Measurements from ENCODE around the gene AGPAT3.

The AGPAT3 gene

DNA sequence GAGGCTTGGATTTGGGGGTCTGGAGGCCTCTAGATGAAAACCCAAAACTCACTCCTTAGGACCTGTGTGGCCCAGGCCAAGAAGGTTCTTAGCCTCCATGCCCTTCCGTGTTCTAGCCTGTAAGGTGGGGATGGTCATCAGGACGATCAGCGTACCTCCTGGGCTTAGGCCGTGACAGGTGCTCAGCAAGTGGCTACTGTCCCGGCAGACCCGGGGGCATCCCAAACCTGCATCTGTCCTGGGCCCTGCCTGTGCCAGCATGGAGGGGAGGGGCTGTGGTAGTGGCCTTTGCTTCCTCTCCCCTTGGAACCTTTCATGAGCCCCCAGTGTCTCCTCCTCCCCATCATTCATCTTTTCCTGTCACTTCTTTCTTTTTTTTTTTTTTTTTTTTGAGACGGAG lies 124.4 kb downstream of the AGPAT3 start:
- FAIRE-seq (no peak), DNase-seq (ENCODE audit: low spot score) (no peak)

DNA sequence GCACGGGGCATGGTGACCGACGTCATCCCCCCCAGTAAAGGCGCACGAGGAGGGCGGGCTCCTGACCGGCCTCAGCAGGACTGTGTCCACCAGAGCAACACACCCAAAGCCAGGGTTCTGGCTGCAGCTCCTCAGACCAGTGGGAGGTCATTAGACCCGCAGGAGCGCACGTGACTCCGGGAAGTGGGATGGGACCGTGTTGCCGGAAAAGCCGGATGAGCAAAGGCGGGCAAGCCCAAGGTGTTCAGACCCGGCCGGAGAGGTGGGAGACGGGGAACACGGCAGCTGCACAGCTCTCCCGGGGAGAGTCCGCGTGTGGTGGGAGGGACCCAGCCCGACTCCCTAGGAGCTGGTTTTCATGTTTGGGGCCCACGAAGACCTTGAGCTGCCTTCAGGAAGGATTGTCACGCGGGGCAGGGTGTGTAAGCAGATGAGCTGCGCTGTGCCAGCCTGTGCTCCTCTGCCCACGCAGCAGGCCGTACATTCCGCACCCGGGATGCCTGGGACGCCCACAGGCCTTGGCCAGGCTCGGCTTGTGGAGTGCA lies 126.5 kb downstream of the AGPAT3 start:
- DNase-seq (ENCODE audit: low spot score), result no peak
- FAIRE-seq, result no peak

DNA sequence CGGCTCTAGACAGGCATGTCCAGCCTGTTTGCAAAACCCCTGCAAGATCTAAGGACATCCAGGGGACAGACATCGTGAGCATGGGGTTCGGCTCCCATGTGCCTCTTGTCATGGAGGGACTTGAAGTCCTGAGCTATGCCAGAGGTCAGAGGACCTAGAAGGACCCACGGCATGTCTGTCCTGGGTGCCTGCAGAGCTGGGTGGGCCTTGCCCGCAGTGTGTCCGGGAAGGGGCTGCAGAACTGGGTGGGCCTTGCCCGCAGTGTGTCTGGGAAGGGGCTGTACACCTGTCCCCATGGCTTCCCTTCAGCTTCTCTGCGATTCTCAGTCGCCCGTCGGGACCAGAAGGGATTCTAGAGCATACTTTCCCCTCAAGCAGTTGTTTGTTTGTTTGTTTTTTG lies 127.1 kb downstream of the AGPAT3 start:
- no peak for DNase-seq (ENCODE audit: low spot score)
- no peak for FAIRE-seq

DNA sequence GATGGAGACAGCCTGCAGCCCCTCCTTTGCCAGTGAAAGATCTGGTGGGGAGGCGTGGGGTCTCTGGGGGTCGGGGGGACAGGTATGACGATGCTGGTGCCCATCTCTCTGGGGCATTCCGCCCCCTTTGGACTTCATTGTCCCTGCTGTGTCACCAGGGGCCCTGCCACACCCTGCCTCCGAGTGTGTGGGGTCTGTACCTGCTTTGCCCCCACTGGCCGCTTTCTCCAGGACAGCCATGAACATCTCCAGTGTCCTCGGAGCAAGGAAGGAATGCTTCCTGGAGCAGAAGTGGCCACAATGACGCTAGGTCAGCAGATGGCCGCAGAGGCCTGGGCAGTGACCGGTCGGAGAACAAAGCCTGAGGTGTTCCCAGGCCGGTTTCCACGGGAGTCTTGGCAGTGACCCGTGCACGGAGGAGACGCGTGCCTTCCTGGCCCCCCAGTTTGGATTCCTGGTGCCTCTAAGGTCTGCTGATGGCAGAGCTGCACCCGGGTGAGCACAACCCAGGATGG lies 128.5 kb downstream of the AGPAT3 start:
- FAIRE-seq (no peak), DNase-seq (ENCODE audit: low spot score) (no peak)

DNA sequence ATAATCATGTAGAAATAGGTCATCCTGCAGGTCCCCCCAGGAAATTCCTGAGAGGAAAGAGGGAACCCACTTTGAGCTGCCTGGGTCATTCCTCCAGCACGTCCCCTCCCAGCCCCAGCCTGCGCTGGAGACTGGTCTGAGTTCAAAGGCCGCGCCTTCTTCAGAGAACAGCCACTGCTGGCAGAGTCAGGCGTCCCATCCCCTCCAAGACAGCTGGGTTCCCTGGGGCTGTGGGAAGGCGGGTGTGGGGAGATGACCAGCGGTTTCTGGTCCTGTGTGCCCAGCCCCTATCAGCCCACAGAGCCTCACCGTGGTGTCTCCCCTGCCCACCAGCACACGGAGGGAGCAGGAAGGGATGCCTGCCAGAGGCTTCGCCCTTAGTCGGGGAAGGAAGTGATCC lies 129.1 kb downstream of the AGPAT3 start:
- DNase-seq (ENCODE audit: low spot score) (no peak), FAIRE-seq (no peak)

DNA sequence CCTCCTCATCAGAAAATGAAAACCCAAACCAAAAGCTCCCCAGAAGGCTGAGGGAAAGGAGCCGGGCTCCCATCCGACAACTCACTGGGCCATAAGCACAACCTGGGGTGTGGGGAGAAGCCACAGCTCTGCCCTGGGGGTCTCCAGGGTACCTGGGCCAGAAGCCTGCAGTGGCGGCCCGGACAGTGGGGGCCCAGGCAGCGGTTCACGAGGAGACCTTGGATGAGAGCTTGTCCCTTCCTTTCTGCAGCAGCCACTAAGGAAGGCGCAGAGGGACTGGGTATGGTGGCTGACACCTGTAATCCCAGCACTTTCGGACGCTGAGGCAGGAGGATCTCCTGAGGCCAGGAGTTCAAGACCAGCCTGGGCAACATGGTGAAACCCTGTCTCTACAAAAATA lies 129.6 kb downstream of the AGPAT3 start:
- FAIRE-seq (no peak), DNase-seq (ENCODE audit: low spot score) (no peak)

DNA sequence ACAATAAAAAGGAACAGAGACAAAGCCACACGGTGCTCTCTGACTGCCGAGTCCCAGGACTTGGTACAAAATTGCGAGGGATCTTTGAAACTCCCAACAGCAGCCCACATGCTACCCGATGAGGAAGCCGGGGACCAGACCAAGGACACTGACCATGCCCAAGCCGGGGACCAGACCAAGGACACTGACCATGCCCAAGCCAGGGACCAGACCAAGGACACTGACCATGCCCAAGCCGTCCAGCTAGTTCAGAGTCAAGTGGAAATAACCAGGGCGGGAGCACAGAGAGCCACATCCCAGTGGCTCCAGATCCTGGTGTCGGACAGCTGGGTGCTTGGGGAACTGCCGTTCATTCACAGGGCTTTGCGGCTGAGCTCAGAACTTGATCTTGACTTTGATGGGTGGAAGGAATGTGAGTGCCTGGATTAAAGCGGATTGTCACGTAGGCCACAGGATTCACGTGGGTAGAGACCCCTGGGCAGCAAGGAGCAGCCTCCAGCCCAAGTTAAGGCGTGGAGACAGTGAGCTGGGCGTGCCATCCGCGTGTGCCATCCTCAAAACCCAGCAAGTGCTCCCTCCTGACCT lies 130.6 kb downstream of the AGPAT3 start:
- no peak for DNase-seq (ENCODE audit: low spot score)
- no peak for FAIRE-seq

DNA sequence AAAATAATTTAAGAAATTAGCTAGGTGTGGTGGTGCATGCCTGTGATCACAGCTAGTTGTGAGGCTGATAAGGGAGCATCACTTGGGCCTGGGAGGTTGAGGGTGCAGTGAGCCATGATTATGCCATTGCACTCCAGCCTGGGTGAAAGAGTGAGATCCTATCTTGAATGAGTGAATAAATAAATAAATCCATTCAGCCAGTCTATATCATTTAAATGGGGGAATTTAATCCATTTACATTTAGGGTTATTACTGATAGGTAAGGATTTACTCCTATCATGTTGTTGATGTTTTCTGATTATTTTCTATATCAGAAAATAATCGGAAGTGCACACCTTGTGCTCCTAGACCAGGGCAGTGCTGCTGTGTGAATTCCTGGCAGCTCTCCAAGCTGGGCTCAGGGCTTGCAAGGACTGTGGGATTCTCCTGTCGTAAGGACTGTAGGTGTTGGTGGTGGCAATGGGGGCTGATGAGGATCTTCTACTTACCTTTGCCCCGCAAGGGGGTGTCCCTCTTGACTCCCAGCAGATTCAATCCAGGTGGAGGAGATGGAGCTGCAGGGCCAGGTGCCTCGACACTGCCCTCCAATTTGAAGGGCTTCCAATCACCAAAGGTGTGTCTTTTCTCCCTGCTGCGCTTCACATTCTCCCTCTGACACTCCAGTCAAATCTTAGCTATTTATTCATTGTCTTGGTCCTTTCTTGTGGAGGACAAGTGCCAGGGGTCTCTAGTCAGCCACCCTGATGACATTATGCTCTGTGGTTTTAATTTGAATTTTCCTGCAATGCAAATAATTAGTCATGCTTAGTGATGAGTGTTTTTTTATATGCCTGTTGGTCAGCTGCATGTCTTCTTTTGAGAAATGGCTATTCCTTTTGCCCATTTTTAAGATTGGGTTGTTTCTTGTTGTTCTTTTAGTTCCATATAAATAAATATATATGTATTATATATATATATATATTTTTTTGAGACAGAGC lies 133.0 kb downstream of the AGPAT3 start:
- FAIRE-seq (no peak), DNase-seq (ENCODE audit: low spot score) (no peak)

DNA sequence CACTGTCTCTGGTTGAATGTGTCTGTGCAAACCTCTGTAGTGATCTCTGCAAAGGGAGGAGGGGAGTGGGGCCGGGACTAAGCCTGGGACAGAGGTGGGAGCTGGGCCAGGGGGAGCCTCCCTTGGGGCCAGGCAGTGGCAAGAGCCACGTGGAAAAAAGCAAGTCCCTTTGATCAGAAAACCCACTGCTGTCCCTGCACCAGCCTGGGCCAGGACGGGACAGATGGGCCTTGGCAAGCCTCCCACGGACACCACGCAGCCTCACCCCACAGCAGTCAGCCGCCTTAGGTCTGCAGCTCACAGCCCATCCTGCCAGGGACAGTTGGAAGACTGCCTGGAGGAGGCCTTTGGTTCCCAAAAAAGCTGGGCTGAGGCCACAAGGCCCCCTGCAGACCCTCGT lies 135.3 kb downstream of the AGPAT3 start:
- no peak for DNase-seq (ENCODE audit: low spot score)
- FAIRE-seq, result no peak

DNA sequence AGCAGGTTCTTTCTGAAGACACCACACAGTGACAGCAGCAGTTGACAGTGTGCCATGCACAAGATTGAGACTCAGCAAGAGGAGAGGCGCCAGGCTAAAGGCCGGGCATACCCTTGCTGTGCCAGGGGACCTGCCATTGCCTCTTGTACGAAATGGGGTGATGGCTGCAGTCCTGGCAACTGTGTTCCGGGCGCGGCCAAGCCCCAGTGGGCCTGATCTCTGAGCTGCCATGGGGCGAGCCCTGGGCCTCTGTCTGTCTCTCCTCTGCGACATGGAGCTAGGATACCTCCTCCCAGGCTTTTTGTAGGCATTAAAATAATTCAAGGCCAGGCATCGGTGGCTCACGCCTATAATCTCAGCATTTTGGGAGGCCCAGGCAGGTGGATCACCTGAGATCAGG lies 137.5 kb downstream of the AGPAT3 start:
- FAIRE-seq, result no peak

DNA sequence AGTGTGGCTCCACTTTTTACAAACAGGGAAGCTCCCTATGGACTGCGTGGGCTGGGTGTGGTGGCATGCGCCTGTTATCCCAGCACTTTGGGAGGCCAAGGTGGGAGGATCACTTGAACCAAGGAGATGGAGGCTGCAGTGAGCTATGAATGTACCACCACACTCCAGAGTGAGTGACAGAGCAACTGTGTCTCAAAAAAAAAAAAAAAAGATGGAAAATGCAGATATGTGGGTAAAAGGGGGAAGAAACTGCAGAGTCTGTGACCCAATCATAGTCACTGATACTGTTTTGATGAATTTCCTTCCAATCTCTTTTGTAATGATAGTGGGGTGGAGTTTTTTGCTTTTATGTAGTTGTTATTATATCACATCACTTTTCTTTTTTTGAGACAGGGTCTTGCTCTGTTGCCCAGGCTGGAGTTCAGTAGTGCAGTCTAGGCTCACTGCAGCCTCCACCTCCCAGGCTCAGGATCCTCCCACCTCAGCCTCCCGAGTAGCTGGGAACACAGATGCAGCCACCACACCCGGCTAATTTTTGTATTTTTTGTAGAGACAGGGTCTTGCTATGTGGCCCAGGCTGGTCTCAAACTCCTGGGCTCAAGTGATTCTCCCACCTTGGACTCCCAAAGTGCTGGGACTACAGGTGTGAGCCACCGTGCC lies 138.4 kb downstream of the AGPAT3 start:
- FAIRE-seq, result no peak

More for the DNA sequence above, 137.5 kb downstream of the AGPAT3 start:
- DNase-seq (ENCODE audit: low spot score), result no peak

DNA sequence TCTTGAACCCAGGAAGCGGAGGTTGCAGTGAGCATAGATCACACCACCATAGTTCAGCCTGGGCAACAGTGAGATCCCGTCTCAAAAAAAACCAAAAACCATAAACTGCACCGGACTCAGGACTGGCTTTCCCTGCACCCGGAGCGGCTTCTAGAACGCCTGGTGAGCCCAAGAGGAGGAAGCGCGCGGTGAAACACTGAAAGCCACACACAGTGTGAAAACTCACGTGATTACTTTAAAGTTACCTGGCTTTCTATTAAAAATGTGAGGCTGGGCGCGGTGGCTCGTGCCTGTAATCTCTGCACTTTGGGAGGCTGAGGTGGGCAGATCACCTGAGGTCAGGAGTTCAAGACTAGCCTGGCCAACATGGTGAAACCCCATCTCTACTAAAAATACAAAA lies 140.0 kb downstream of the AGPAT3 start:
- no peak for FAIRE-seq

More for the DNA sequence above, 138.4 kb downstream of the AGPAT3 start:
- DNase-seq (ENCODE audit: low spot score), result no peak

DNA sequence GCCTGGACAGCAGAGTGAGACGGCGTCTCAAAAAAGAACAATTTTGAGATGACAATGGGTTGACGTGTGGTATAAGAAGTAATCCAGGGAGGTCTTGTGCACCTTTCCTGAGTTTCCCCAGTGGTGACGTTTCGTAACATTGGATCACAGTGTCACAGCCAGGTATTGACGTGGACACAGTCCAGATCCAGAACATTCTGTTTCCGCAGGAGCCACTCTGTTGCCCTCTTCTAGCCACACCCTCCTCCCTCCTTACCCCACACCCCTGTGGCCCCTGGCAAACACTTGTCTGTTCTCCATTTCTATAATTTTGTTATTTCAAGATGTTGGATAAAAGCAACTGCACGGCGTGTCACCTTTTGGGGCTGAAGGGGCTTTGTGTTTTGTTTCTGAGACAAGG lies 140.6 kb downstream of the AGPAT3 start:
- no peak for DNase-seq (ENCODE audit: low spot score)
- FAIRE-seq, result no peak

More for the DNA sequence above, 140.0 kb downstream of the AGPAT3 start:
- no peak for DNase-seq (ENCODE audit: low spot score)

DNA sequence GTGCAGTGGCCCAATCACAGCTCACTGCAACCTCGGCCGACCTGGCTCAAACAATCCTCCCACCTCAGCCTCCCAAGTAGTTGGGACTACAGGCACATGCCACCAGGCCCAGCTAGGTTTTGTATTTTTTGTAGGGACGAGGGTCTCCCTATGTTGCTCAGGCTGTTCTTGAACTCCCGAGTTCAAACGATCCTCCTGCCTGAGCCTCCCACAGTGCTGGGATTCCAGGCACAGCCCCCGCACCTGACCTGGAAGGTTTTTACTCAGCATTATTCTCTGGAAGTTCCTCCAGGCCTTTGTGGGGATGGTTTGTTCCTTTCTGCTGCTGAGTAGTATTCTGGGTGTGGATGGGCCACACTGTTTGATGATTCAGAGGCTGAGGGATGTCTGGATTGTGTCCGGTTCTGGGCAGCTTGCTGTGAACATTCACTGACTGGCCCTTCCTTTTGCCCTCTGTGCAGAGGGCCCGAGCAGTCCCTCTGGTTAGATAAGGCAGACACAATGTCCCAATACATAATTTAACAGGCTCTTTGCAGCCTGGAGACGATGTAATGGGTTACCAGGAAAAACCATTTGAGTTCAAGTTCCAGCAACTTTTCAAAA lies 141.1 kb downstream of the AGPAT3 start:
- DNase-seq (ENCODE audit: low spot score), result peak; percentile 92
- peak; percentile 85 for FAIRE-seq

DNA sequence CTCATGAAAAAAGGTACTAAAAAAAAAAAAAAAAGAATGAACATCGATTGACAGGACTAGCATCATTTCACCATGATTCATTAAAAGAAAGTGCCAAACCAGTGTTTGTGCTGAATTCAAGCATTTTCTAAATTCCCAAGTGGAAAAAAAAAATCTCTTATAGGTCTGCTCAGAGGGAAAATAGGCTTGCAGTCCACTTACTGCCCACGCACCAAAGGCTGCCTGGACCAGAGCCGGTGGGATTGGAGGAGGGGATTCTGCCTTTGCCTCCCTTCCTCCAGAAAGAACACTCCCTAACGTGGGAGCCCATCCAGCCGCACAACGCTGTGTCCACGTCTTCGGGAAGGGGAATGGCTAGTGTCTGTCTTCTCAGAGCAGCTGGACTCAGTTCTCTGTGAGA lies 141.6 kb downstream of the AGPAT3 start:
- no peak for DNase-seq (ENCODE audit: low spot score)
- no peak for FAIRE-seq

DNA sequence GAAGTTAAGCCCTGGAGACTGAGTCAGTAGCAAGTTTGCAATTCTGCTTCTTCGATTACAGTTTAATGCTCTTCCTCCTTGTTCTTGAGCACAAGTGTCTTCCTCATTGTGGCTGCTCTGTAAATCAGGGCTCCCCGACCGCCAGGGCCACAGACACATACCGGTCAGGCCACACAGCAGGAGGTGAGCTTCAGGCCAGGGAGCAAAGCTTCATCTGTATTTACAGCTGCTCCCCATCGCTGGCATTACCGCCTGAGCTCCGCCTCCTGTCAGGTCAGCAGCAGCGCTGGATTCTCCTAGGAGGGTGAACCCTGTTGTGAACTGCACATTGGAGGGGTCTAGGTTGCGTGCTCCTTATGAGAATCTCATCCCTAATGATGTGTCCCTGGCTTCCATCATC lies 145.4 kb downstream of the AGPAT3 start:
- FAIRE-seq (no peak), DNase-seq (ENCODE audit: low spot score) (no peak)

DNA sequence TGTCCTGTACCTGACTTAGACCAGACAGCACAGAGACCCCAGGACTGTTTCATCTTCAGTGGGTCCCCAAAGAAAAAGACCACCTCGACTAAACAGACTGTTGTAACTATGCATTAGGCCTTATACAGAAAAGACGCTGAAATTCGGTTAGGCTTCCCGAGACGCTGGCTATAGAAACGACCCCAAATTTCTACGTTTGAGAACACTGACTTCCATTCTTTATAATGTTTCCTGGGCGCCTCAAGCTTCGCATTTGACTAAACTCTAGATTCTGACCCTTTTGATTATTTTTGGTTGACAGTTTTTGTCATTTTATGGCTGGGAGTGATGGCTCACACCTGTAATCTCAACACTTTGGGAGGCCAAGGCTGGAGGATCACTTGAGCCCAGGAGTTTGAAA lies 146.1 kb downstream of the AGPAT3 start:
- DNase-seq (ENCODE audit: low spot score), result no peak
- FAIRE-seq, result no peak

DNA sequence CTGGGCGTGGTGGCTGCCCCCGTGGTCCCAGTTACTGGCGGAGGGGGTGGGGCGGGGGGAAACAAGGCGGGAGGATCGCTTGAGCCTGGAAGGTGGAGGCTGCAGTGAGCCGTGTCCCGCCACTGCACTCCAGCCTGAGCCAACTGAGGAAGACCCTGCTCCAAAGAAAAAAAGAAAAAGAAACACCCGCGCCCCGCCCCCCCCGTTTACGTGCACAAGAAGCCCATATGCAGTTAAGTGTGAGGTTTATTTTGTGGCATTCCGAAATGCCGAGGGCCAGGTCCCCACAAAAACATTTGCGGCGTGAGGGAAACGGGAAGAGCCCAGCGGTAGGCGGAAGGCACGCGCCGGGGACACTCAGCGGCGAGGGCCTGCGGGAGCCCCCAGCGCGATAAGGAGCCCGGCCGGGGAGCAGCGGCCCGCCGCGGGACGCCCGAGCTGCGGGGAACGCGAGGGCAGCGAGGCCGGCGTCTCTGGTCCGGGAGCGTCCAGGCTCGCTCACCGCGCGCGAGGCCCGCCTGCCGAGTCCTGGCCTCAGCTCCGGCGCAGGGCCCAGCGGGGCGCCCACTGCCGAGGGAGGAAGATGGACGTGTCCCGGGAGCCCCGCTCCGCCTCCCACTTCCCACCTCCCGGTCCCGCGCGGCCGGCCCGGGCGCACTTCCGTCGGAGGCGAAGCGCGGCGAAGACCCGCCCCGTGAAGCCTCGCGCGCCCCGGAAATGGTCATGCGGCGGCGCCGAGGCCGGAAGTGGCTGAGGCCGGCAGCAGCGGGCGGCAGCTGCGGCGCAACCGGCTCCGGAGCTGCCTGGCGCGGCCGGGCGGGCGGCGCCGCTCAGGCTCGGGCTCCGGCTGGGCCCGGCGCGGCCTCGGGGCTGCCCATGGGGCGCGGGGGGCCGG lies 146.8 kb downstream of the AGPAT3 start, which contains the start of gene TRAPPC10:
TSS of gene TRAPPC10 (plus strand) at position 731 of the 895 bp plus-strand sequence. CDS start 185 bp downstream, outside the sequence.
- FAIRE-seq (no peak), DNase-seq (ENCODE audit: low spot score) (peak; percentile 68)

DNA sequence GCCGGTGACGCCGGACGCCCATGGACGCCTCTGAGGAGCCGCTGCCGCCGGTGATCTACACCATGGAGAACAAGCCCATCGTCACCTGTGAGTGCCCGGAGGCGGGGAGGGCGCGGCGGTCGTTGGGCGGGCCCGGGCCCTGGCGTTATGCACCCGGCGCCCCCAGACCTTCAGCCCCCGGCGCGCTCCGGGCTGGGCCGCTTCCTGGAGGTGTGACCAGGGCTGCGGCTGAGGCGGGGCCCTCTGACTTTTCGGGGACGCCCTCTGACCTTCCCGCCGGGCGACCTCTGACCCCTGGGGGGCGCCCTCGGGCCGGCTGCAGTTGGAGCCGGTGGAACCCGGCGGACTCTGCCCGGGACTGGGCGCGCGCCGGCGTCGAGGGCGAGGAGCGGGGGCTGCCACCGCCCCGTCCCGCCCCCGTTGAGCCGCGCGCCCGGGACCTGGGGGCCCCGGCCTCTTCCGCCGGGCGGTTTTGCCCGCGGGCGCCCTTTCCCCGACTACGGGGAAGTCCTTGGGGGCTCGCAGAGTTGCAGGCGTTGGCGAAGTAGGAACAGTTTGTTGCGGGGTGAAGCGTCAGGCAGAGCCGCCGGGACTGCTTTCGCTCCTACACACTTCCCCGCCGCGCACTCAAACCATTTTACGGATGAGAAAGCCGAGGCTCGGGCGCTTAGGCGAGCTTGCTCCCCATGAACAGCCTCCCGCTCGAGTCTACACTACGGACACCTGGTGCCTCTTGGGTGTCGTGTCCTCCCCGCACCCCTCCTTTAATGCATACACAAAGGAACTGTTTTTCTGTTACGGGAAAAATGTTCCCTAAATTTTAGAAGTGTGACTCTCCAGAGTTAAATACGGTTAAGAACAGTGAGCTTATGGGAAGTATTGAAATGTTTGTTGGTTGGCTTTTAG lies 147.7 kb downstream of the AGPAT3 start:
- DNase-seq (ENCODE audit: low spot score) (no peak), FAIRE-seq (no peak)
